Stimulated activated CD8-positive, alpha-beta memory T cell treated with anti-CD3 and anti-CD28 coated beads, Interleukin-4, amount 100 ng/mL, for 24 hours (primary cell): Measurements from ENCODE around the gene MOGAT3.

Experiments
- DNase-seq: peaks from one replicate; pipeline ENCODE4 v3.0.0-alpha.2; 2020; ENCODE audit warnings: low read depth

MOGAT3 gene

DNA sequence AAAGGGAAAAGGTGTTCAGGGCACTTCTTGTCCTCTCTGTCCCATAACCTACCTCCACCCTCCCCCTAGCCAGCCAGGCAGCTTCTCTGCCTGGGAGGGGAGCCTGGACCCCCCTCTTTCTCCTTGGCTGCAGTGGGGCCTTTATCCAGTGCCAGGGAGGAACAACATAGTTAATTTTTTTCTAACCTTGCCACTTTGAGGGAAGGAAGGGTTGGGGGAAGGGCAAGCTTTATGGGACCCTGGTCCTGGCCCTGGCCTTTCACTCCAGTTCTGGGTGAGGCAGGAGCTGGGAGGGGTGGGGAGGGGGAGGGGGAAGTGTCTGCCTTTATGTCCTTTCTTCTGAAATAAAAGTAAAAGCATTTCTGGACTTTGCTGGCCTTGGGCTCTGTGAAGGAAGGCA lies 39.9 kb downstream of the MOGAT3 start:
- no peak for DNase-seq

DNA sequence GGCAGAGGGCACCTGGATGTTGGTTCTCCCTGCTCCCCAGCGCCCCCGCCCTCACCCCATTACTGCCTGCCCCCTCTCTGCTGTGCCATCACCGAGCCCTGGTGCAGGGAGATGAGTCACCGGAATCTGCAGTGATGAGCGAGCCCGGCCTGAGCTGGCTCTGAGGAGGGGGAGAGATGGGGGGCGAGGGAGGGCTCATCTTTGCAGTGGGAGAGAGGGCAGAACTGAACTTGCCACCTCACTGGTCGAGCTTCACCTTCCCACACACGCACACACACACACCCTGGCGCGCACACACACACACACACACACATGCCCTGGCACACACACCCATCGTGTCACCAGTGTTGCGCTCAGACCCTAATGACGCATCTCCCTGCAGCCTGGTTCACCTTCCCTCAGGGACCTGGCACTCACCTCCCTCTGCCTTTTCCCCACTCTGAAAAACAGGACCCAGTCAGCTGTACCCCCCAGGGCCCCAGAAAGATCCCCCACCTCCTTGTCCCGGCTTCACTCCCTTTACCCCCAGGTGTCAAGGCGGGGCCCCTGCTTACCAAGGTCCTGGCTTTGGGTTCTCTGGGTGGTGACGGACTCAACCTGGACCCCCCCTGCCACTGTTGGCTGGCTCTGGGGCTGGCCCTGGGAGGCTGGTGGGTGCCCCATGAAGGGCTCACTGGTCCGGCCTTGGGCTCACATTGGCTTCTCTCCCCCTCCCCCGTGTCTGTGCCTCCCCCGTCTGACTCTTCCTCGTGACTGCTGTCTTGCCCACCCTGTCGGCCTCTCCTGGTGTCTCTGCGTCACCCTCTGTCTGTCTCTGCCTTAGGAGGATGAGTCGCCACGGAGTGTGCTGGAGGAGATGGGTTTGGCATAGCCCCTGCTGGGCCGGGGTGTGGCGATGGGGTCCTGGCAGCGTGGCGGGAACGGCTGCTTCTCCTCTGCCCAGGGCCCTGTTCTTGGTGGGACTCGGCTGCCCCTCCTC lies 40.9 kb downstream of the MOGAT3 start:
- DNase-seq, result no peak

DNA sequence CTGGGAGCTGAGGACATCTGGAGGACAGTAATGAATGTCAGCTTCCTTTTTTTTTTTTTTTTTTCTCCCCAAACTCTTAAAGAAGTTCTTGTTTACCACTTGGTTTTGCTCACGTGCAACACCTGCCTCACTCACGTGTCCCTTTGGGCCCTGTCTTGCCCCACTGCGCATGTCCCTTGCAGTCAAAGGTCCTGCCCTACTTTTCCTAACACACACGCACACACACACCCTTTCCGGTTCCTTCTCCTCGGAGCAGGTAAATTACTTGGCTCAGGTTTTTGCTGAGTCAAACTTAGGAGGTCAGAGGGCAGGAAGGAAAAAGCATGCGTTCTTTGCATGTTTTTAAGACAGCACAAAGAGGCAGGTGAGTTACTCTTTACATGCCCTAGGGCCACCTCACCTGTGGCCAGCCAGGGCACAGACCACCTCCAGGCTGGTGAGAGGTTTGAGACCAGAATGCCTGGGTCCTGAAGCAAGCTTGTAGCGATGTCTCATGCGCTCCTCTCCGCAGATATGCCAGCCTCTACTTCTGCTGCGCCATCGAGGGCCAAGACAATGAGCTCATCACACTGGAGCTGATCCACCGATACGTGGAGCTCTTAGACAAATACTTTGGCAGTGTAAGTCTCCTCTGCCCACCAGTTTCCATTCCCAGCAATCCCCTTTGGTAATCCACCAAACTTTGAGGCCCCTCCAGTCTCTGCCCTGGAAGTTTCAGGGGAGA lies 43.8 kb downstream of the MOGAT3 start:
- no peak for DNase-seq

DNA sequence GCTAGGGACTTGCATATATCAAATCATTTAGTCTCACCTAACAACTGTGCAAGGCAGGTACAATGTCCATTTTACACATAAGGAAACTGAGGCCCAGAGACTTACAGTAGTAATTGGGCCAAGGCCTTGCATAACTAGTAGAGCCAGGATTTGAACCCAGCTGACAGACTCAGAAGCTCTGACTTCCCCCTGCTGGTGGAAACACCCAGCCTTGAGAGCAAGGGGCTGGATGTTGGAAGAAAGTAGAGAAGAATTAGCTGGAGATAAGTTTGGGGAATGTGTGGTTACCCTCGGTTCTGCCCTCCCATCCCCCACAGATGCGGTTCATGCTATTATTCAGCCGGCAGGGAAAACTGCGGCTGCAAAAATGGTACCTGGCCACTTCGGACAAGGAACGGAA lies 44.6 kb downstream of the MOGAT3 start:
- DNase-seq, result no peak

DNA sequence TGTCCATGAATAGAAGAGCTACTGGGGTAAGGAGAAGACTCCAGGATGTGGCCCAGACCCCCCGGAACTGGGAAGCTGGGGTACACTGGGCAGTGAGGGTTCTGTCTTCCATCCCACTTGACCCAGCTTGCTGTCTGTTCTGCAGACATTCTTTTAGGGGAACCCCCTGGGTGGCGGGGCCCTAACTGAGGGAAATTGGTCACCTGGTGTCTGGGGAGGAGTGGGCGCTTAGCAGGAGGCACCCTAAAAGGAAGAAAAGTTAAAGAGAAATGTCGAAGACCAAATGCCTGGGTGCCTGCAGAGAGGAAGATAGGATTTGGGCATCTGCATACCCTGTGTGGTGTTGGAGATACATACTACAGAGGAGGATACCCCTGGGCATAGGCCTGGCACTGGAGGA lies 45.5 kb downstream of the MOGAT3 start:
- DNase-seq, result no peak

DNA sequence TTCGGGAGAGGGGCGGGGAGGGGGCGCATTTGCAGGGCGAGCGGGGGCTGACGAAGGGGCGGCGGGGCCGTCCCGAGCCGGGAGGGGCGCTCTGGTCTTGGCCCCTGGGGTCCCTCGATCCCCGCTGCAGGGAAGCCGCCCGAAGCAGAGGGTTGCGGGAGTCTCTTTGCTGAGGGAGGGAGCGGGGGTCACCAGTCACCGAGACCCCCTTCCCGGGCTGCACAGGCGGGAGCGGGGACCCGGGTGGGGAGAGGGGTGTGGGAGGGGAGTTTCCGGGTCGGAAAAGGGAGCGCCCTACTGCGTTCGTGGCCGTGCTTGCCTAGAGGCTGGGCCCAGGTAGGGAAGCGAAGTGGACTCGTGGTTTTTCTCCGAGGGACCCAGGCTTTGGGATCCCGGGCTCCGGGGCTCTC lies 46.1 kb downstream of the MOGAT3 start:
- DNase-seq, result no peak

DNA sequence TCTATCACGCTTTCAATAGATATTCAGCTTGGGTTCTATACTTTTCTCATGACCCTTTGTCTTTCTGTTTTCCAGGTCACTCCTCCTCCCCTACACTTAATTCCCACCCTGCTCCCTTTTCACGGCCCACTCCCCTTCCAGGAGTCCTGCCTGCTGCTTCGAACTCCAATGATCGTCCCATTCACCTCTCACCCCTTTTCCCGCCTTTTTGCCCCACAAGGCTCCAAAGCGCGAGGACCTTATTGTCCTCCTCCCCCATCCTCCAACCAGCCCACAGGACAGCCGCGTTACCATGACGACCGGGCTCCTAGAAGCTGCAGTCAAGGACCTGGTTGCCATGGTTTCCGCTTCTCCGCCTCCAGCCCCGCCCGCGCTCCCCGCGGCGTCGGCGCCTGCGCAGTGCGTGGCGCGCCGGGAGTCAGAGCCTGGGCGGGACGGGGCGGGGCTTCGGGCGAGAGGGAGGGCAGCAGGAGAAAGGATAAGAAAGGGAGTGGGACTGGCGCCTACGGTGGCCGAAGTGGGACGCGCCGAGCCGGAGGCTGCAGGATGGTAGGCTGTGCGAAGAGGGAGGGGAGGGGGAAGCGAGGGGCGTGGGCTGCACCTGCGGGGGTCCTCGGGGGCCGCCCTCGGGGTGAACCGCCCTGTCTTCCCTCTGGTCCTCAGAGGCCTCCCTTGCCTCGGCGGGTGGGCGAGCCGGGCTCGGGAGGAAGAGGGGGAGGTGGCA lies 46.7 kb downstream of the MOGAT3 start, which contains the start of gene AP1S1:
TSS of gene AP1S1 (plus strand) at position 508 of the 724 bp plus-strand sequence. CDS start at position 547, 39 bp downstream.
- peak; percentile 89 for DNase-seq

DNA sequence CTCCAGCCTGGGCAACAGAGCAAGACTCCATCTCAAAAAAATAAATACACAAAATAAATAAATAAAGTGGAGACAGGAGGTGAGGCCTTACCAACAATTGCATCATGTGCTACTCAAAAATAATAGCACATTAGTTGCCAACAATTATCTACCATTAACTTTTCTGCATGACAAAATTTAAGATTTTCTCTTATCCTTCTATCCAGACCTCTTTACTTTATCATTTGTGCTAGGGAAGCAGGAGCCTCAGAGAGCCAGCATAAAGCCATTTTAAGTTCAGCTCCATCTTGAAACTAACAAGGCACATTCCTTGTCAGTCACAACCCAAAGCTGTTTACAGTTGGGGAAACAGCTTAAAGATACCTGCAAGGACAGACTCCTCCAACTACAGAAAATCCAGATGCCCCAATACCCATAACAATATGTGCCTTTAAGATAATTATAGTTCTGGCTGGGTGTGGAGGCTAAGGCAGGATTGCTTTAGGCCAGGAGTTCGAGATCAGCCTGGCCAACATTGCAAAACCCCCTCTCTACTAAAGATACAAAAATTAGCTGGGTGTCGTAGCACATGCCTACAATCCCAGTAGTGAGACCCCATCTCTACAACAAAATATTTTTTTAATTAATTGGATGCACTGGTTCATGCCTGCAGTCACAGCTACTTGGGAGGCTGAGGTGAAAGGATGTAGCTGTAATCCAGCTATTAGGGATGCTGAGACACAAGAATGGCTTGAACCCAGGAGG lies 48.8 kb downstream of the MOGAT3 start:
- DNase-seq, result no peak
